GM12892 (cell line): ENCODE results near the gene SHISA3.

Experiments
- POLR2A ChIP-seq: IDR thresholded peaks from 2 replicates; pipeline ENCODE4 v1.6.1; 2011; ENCODE audit warnings: low read depth, low read length, control low read depth
- POLR2AphosphoS5 ChIP-seq: IDR thresholded peaks from 2 replicates; pipeline ENCODE4 v1.6.1; 2011; ENCODE audit warnings: low read depth, low read length, control low read depth
- TAF1 ChIP-seq: IDR thresholded peaks from 2 replicates; pipeline ENCODE4 v1.6.1; 2011; ENCODE audit warnings: low read depth, mild to moderate bottlenecking, control low read depth, low read length, borderline replicate concordance

DNA sequence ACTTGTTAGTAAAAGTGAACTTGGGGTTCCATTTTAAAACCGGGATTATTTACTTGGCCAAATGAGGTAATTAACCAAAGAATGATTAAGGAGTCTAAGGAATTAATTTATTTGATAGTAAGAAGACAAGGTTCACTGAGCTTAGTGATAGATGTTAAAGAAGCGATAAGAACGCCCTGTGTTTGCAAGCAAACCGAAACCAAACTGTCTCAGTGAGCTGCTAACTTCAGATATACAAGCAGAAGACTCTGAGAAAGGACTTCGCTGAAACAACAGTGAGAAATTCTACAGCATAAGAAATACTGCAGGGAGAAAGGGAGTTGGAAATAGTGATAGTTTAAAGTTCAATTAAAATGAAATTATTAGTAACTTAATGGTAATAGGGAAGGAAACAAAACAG is 37.6 kb upstream of the SHISA3 start:
- TF ChIP-seq POLR2AphosphoS5 (no peak), POLR2A (no peak), TAF1 (no peak)
